DMS114 treated with DMSO at 0.1 percent for 48 hours (cell line): ENCODE data around the gene AAK1.

Experiments used
- DNase-seq: peaks from one replicate; lab custom pipeline; 2025; ENCODE audit not compliant: unreplicated experiment; lab: John Stamatoyannopoulos, UW

AAK1 gene

DNA sequence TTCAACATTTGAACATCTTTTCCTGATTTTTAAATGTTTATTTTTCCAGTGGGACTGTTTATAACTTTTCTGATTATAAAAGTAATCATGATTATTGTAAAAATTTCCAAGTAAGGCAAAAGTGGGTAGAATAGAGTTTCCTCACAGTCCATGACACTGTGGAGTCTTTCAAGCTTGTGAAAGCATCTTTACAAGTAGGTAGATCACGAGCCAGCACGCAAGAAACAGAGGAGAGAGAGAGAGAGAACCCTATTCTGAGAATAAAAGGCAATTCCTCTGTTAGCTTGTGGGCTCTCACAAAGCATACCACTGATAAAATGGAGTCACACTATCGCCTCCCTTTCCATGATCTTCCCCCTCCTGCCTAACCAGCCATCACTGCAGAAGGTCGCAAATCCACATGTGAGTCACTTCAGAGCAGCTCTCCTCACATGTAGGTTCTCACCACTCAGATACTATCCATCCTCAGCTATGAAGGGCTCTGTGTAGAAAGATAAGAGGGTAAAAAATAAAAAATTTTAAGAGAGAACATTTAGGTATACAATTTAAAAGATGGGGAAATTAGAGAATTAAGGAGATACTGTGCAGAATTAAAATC is 40.3 kb downstream of the AAK1 start:
- DNase-seq = no peak

DNA sequence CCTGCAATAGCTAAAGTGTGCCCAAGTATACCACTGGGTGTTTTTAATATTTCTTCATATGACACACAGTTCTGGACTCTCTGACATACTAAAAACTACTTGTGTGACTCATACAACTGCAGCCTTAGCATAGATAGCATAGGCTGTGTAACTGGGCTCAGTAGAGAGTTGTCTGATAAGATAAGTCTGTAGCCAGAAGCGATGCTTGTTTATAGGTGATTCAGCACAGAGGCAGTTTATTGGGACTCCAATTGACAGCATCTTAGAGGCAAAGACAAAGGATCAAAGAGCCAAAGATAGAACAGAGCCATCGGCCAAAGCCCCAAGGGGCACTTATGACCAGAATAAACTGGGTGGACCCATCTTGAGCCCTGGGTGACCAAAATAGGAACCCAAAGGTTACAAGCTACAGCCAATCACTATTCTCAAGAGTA is 42.3 kb downstream of the AAK1 start:
- DNase-seq = no peak

DNA sequence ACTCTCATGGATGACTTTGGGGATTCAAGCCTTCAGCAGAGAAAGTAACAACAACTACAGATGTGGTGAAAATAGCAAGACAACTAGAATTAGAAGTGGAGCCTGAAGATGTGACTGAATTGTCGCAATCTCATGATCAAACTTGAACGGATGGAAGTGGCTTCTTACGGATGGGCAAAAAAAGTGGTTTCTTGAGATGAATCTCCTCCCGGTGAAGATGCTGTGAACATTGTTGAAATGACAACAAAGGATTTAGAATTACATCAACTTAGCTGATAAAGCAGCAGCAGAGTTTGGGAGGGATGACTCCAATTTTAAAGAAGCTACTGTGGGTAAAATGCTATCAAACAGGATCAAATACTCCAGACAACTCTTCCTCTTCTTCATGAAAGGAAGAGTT is 43.1 kb downstream of the AAK1 start:
- DNase-seq = no peak

DNA sequence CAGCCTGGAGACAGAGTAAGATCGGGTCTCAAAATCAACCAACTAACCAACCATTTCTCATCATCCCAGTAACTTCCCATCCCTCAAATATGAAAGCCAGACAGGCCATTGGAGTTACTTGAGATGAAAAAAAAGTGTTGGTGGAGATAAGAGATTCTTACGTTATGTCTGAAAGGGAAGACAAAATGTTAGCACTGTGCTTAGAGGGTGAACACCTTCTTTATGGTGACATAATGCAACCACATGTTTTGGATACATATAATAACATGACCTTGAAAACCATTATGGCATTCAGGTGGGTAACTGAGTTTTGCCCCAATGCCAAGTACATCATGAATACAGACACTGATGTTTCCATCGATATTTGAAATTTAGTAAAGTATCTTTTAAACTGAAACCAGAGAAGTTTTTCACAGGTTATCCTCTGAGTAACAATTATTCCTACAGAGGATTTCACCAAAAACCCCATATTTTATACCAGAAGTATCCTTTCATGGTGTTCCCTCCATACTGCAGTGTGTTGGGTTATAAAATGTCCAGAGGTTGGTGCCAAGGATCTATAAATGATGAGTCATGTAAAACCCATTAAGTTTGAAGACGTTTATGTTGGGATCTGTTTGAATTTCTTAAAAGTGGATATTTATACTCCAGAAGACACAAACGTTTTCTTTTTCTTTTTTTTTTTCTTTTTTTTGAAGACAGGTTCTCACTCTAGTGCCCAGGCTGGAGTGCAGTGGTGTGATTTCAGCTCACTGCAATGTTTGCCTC is 45.5 kb downstream of the AAK1 start:
- DNase-seq = no peak

DNA sequence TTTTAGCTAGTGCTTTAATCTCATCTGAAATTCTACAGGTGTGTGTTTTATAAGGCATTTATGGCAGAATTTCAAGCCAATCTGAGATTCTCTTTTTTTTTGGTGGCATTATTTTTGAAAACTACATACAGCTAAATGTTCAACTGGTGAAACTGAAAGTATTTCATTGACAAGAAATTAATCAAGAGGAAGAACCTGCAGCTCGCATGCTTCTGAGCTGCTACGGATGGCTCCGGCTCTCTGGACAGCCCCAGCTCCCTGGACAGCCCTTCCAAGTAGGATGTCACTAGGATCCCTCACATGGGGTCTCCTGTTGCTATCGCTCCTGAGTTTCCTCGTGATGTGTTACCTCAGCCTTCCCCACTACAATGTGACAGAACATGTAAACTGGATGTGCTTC is 46.4 kb downstream of the AAK1 start:
- no peak for DNase-seq

DNA sequence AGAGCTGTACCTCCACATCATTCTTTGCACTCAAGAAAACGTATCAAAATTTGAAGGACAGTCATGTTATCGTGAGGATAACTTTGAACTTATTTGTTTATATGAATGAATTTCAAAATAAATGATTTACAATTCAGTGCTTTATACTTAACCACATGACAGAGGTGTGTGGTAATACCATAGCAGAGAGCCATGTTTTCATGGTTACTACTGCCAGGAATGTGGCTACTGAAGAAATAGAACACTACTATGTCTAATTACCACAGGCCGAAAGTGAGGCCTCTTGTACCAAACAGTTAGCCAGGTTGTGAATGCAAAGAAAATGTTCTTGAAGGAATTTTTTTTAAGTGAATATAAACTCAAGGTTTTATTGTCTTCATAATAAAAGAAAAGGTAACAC is 49.2 kb downstream of the AAK1 start:
- no peak for DNase-seq

DNA sequence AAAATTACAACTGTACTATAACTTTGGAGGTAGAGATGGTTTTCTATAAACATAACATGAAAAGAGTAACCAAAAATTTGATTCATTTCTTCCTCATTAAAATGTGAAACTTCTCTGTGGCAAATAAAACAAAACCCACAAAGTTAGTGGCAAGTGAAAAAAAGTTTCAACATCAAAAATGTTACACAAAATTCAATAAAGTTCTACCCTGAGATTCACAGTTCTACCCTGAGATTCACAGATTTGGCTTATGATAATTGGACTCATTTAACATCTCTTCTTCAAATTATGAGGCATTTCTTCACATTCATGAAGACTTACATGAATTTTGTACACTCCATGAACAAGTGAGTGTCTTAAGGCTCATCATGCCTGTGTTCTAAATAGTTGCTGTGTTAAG is 51.0 kb downstream of the AAK1 start:
- DNase-seq = no peak

DNA sequence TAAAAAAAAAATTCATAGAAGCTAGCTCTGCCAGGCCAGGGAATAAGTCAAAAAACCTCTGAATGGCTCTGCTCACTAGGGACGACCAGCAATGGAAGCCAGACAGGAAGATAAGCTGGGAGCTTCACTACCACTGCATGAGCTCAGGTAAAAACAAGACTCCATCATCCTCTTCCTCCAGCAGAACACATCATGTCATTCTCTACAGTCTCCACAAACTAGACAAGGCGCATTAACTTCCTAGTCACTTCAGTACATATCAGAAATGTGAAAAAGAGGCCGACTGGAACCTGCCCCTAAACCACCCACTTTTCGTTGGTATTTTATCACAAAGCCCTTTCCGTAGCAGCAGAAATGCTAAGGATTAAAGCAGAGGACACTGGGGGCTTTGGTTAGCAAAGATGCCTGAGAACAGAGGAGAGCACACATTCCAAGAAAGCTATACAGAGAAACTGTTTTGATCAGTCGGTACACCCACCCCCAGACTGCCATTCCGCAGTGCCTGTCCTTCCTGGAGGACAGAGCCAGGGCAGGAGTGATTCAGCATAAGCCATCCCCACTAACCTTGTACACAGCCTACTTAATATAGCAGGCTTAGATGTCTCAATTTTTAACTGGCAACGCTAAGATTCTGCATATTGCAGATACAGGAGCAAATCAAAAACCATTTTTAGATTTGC is 53.4 kb downstream of the AAK1 start:
- DNase-seq = no peak

DNA sequence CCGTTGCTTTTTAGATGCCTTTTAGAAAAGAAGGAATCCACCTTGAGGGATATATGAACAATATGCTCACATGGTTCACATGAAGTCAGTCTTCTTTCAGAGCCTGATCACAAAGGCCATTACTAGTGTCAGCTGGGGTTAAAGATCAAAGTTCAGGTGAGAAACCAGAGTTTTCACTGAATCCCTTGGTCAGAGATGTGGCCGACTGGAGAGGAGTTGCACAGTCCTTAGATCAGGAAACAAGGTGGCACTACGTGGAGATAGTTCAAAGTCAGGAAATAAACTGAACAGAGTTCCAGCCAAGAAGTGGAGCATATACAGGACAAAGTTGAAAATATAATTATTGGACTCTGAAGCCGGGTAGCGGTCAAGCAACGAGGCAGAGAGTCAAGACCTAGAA is 54.6 kb downstream of the AAK1 start:
- no peak for DNase-seq

DNA sequence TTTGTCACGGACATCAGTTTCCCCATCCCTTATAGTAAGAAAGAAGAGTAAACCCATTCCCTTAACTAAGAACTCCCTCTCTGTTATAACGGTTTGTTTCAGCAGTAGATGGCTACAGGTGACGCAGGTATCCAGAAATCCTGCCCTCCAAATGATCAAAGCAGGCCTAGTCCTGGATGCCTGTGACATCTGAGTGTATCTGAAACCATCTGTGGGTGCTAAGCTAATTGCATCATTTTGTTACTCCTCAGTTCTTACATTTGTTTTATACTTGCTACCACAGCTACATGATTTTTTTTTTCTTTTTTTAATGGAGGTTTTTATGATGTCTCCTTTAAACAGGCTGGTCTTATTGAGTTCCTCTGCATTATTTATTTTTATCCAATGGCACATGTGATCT is 55.1 kb downstream of the AAK1 start:
- DNase-seq = no peak

DNA sequence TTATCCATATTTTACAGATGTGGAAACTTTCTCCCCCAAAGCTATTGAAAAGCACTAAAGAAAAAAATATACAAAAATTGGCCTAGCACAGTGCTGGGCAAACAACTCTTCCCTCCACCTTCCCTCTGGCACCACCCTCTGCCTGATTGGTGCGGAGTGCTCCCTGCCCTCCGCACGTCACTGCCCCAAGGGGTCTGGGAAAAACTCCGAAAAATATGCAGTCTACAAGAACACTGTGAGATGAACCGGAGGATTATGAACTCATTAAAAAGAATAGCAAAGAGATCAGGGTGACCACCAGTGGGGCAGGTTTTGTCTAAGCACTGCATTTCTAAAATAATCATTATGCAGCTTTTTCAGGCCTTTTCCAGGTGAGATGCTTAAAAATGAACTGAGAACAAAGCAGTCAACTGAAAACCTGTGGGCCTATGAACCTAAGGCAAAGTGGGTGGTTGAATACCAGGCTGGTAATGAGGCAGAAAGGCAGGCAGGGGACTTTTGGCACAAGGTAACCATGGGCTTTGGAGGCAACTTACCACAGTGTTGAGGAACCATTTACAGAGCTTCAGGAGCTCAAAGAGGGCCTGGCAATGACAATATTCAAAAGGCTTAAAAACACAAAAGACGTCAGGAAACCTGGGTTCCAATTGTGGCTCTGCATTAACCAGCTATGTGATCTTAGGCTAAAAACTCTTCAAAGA is 57.5 kb downstream of the AAK1 start:
- DNase-seq = no peak

DNA sequence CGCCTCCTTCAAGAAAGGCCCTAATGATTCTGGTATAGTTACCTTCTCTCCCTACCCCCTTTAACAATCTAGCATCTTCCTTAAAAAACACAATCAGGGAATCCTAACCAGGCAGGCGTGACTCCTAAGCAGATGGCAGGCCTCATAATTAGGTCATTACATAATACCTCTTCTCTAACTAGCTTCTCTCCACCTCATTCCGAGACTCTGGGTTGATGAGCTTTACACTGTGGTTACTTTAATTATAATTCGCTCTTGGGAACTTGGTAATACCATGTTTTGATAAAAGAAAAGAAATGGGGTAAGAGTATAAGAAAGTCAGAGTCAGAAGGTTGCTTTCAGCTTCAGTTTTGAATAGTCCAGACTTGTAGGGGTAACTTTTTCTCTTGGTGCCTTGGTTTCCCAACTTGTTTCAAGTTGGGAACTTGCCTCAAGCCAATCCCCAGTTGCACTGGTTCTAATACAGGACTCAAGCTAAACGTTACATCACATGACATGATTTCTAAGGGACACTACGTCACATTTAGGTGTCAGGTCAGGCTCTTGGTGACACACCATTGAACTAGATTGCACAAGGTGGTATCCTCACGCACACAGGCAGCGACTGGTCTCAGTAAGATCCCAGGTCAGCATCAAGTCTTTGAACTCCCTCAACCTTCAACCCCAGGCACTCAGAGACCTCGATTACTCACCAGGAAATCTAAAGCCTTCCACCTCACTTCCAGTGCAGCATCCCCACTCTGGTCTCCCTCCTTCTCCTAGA is 59.2 kb downstream of the AAK1 start:
- DNase-seq = no peak

DNA sequence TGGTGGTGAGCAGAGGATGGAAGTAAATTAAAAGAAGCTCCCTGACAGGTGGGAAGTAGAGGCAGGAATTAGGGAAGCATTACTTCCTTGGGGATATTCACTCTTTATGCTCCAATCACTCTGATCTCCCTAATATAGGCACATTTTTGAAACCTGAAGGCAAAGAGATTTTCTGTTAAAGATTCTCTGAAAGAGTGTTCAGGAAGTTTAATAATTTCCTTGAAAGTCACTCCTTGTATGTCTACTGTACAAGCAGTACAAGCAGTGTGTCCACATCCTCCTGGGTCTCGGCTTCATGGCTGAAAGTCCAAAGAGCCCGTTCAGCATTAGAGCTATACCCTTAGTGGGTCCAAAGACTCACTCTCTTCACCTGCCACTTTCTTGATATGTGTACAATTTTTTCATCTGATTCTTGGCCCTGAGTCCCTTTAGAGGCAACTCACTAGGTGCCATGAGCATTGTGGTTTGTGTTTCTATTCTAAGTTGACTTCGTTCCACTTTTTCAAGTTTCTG is 60.2 kb downstream of the AAK1 start:
- DNase-seq = no peak

DNA sequence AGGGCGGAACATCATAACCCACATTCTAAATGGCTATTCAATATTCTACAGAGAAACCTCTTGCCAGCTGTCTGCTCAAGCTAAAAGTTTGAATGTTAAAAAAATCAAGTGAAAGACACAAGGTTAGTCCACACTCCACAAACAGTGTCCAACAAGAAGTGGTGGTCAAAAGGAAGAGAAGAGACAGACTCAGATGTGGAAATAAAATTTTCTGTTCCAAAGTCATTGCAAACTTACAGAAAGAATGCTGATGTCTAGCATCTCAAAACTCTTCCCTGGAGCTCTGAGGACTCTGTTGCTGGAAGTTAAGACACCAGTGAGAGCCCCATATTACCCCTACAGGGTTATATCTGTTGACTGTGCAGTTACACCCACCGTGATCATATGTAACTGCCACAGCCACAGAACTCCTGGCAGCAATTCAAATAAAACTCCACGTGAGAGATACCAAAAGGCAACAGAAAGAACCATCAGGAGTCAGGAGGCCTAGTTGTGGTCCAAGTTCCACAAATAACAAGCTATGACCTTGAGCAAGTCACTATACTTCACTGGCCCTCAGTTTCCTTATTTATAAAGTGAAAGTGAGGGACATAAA is 60.9 kb downstream of the AAK1 start:
- no peak for DNase-seq

DNA sequence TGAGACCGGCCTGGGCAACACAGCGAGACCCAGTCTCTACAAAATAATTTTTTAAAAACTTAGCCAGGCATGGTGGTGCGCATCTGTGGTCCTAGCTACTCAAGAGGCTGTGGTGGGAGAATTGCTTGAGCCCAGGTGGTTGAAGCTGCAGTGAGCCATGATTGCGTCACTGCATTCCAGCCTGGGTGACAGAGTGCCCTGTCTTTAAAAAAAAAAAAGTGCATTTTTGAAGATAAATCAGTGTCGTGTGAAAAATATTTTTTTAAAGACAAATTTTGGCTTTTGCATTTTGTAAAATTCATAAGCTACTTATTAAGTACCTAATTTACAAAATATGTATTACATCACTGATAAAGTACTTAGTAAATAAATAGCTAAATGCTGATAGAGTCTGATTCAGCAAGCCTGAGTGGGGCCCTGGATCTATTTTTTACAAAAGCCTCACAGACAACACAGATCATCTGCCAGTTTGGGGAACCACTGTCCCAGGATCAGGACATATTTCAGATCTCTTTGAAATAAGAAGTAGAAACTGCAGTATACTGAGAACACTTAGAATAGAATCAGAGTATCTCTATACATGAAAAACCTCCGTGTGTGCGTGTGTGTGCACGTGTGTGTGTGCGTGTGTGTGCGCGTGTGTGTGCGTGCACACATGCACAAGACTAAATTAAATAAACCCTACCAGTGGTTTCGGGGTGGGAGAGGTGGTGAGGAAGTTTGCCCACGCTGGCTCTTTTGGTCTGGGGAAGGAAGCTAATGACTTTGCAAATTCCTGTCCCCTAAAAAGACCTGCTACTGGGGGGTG is 61.6 kb downstream of the AAK1 start:
- DNase-seq = no peak

DNA sequence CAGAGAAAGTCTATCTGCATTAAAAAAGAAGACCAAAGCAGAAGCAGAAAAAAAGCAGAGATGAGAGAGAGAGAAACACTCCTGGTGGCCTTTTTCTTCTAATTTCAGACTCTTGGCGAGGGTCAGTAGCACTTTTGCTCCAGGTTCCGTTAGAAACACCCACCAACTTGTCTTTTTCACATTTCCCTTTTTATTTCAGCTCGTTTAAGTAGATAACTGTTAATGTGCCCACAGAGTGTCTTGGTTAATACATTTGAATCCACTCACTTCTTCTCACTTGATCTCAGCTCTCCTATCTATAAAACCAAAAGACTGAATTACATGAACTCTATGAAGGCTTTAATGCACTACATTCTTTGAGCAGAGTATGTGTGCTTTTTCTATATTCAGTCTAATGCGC is 63.1 kb downstream of the AAK1 start:
- DNase-seq = no peak

DNA sequence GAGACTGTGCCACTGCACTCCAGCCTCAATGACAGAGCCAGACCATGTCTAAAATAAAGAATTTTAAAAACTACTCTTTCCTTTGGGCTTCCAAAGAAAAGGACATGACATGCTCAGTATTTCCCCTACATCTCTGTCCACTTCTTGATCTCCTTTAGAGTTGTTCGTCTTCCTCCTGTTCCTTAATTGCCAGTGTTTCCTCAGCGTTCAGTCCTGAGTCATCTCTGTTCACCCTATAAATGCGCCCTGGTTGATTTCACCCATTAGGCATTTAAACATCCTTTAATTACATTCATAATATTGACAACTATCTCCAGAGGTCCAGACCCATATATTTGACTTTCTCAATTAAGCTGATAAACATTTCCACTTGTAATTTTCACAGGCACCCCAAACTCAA is 64.0 kb downstream of the AAK1 start:
- no peak for DNase-seq

DNA sequence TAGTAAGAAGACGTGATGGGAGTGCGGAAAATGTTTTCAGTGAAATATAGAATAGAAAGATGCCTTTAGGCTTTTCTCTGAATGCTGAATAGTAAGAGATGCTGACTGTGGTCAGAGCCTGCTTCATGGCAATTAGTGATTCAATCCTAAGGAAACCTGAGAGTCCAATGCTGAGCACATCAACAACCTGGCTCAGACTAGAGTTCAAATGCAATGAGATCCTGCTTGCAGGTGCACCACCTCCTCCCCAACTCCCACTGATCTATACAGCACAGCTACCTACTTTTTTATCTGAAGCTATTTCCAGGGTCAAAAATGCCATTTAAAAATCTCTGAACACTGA is 65.4 kb downstream of the AAK1 start:
- no peak for DNase-seq

DNA sequence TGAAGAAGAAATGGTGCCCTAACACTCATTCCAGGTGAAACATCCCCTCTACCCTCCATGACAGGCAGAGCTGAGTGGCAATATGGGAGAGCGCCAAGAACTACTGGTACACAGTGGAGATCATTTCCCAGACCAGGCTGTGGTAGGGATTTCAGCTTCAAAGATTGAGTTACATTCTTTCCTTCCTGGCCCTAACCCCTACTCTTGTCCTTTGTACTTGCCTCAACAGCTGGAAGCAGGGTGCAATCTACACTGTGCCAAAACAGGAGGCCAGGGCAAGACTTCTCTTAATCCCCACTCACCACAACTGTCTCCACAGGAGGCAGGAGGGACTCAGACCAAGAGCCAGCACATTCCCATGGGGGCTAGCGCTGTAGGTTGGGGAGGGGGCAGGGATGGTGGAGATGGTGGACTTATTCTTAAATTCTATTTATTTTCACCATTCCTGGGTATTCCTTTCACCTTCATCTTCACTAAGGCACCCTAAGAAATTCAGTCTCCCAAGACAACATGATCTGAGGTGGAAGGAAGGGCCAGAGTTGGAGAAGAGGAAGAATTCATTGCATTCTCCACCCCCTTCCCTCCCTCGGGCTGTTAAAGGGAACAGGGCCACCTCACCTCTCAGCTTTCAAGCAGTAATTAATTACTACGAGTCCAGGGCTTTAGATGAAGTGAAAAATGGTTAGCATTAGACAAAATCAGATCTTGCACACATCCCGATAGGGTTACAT is 65.9 kb downstream of the AAK1 start:
- no peak for DNase-seq
